ENCODE data around the gene P2RY8. TPM values are rescaled to one million over a fixed set of nuclear protein-coding genes. Genes with fewer than 3 reads are reported as not detected.
"Not testable (repeated sequence)": the region's sequence is repeated elsewhere in the genome, so short reads cannot be mapped to it uniquely, and the experiment has no call there.

Gene P2RY8
- polyA plus RNA-seq, 6 donors from 2014 or later = 227 to 320 (median 275) TPM

- no peak overlapping the region for H3K27ac Mint-ChIP-seq
- H3K27me3 Mint-ChIP-seq = no peaks in the 10 kb centered on the region
- no peak for ATAC-seq (ENCODE audit: low read depth in 2 of 2)
- H3K36me3 Mint-ChIP-seq = peaks cover 0 to 15% of the 10 kb centered on the region in 2 donors
- no peak for DNase-seq
- H3K4me1 Mint-ChIP-seq = peaks cover 24 to 32% (median 27%) of the 10 kb centered on the region in 3 donors
- H3K9me3 Mint-ChIP-seq = peaks cover 0 to 8% (median 0%) of the 10 kb centered on the region in 7 donors
- H3K4me3 Mint-ChIP-seq = no peak overlapping the region
These were observed 12.0 kb downstream of the P2RY8 start for GRCh38 chrX:1524874-1525582.

- H3K9me3 Mint-ChIP-seq = peaks cover 0 to 12% (median 0%) of the 10 kb centered on the region in 7 donors
- H3K4me3 Mint-ChIP-seq = peak overlapping the region in 5 of 8 donors; percentile 12 to 63 (median 50)
- not testable (repeated sequence) for DNase-seq; H3K27me3 Mint-ChIP-seq; ATAC-seq (ENCODE audit: low read depth in 2 of 2)
- peak overlapping the region; percentile 30 to 100 (median 80) for H3K27ac Mint-ChIP-seq
- H3K4me1 Mint-ChIP-seq = peaks cover 42 to 52% (median 47%) of the 10 kb centered on the region in 3 donors
- H3K36me3 Mint-ChIP-seq = peaks cover 15 to 35% of the 10 kb centered on the region in 2 donors
These were observed 14.1 kb downstream of the P2RY8 start for GRCh38 chrX:1522905-1523304.

GRCh38 chrX:1521459-1521956, 15.5 kb downstream of the P2RY8 start:
- Mint-ChIP-seq H3K27me3 (no peaks in the 10 kb centered on the region), H3K36me3 (peaks cover 20 to 40% of the 10 kb centered on the region in 2 donors), H3K4me1 (peaks cover 56 to 65% (median 61%) of the 10 kb centered on the region in 3 donors), H3K4me3 (peak overlapping the region; percentile 71 to 92 (median 88)), H3K27ac (peak overlapping the region; percentile 99 to 100 (median 100)), H3K9me3 (peaks cover 0 to 12% (median 0%) of the 10 kb centered on the region in 7 donors)
- ATAC-seq (ENCODE audit: low read depth in 2 of 2) = peak; percentile 95
- DNase-seq = peak; percentile 96

GRCh38 chrX:1520350-1520749, 16.6 kb downstream of the P2RY8 start:
- Mint-ChIP-seq H3K9me3 (peaks cover 0 to 12% (median 0%) of the 10 kb centered on the region in 7 donors), H3K4me3 (peak overlapping the region in 7 of 8 donors; percentile 44 to 92 (median 84)), H3K4me1 (peaks cover 65 to 74% (median 66%) of the 10 kb centered on the region in 3 donors), H3K27me3 (no peaks in the 10 kb centered on the region), H3K27ac (peak overlapping the region; percentile 99 to 100 (median 100)), H3K36me3 (peaks cover 22 to 43% of the 10 kb centered on the region in 2 donors)
- ATAC-seq (ENCODE audit: low read depth in 2 of 2) = no peak
- no peak for DNase-seq

GRCh38 chrX:1519022-1519497, 17.9 kb downstream of the P2RY8 start:
- H3K9me3 Mint-ChIP-seq = peaks cover 0 to 12% (median under 1%) of the 10 kb centered on the region in 7 donors
- H3K27ac Mint-ChIP-seq = peak overlapping the region; percentile 99 to 100 (median 100)
- ATAC-seq (ENCODE audit: low read depth in 2 of 2) (no peak), DNase-seq (no peak)
- H3K4me3 Mint-ChIP-seq = peak overlapping the region; percentile 16 to 90 (median 74)
- peaks cover 22 to 43% of the 10 kb centered on the region in 2 donors for H3K36me3 Mint-ChIP-seq
- H3K27me3 Mint-ChIP-seq = no peaks in the 10 kb centered on the region
- H3K4me1 Mint-ChIP-seq = peaks cover 65 to 79% (median 66%) of the 10 kb centered on the region in 3 donors

- H3K9me3 Mint-ChIP-seq = peaks cover 0 to 12% (median 6%) of the 10 kb centered on the region in 7 donors
- peaks cover 69 to 85% (median 71%) of the 10 kb centered on the region in 3 donors for H3K4me1 Mint-ChIP-seq
- H3K27me3 Mint-ChIP-seq = no peaks in the 10 kb centered on the region
- DNase-seq (no peak), ATAC-seq (ENCODE audit: low read depth in 2 of 2) (no peak)
- peak overlapping the region; percentile 99 to 100 (median 100) for H3K27ac Mint-ChIP-seq
- peak overlapping the region in 6 of 8 donors; percentile 59 to 90 (median 79) for H3K4me3 Mint-ChIP-seq
- H3K36me3 Mint-ChIP-seq = peaks cover 27 to 48% of the 10 kb centered on the region in 2 donors
These were observed 18.5 kb downstream of the P2RY8 start for GRCh38 chrX:1518512-1518911.

- no peak for DNase-seq
- ATAC-seq (ENCODE audit: low read depth in 2 of 2) = no peak
- Mint-ChIP-seq H3K27ac (peak overlapping the region; percentile 91 to 99 (median 95)), H3K4me3 (peak overlapping the region in 7 of 8 donors; percentile 2 to 89 (median 57)), H3K36me3 (peaks cover 43 to 60% of the 10 kb centered on the region in 2 donors), H3K9me3 (peaks cover 2 to 19% (median 14%) of the 10 kb centered on the region in 7 donors), H3K4me1 (peaks cover 65 to 77% (median 71%) of the 10 kb centered on the region in 3 donors), H3K27me3 (no peaks in the 10 kb centered on the region)
These were observed 20.3 kb downstream of the P2RY8 start for GRCh38 chrX:1516596-1517104.

- peaks cover 0 to 23% (median 18%) of the 10 kb centered on the region in 7 donors for H3K9me3 Mint-ChIP-seq
- peak overlapping the region in 1 of 8 donors; percentile 46 for H3K4me3 Mint-ChIP-seq
- H3K4me1 Mint-ChIP-seq = peaks cover 28 to 34% (median 31%) of the 10 kb centered on the region in 3 donors
- peaks cover 29 to 33% of the 10 kb centered on the region in 2 donors for H3K36me3 Mint-ChIP-seq
- DNase-seq (no peak), ATAC-seq (ENCODE audit: low read depth in 2 of 2) (no peak)
- H3K27ac Mint-ChIP-seq = peak overlapping the region in 3 of 6 donors; percentile 60 to 88 (median 81)
- H3K27me3 Mint-ChIP-seq = no peaks in the 10 kb centered on the region
These were observed 25.2 kb downstream of the P2RY8 start for GRCh38 chrX:1511829-1512228.

- H3K27me3 Mint-ChIP-seq = no peaks in the 10 kb centered on the region
- H3K36me3 Mint-ChIP-seq = peaks cover 23 to 32% of the 10 kb centered on the region in 2 donors
- H3K4me3 Mint-ChIP-seq = peak overlapping the region in 1 of 8 donors; percentile 36
- peak overlapping the region in 4 of 6 donors; percentile 65 to 88 (median 73) for H3K27ac Mint-ChIP-seq
- no peak for ATAC-seq (ENCODE audit: low read depth in 2 of 2)
- peaks cover 0 to 23% (median 18%) of the 10 kb centered on the region in 7 donors for H3K9me3 Mint-ChIP-seq
- no peak for DNase-seq
- peaks cover 24 to 31% (median 24%) of the 10 kb centered on the region in 3 donors for H3K4me1 Mint-ChIP-seq
These were observed 25.8 kb downstream of the P2RY8 start for GRCh38 chrX:1511150-1511549.

GRCh38 chrX:1507511-1508463, 29.2 kb downstream of the P2RY8 start:
- Mint-ChIP-seq H3K4me3 (peak overlapping the region in 3 of 8 donors; percentile 34 to 59 (median 35)), H3K27me3 (no peaks in the 10 kb centered on the region), H3K9me3 (peaks cover 0 to 11% (median 7%) of the 10 kb centered on the region in 7 donors), H3K4me1 (peaks cover 2 to 46% (median 25%) of the 10 kb centered on the region in 3 donors), H3K27ac (no peak overlapping the region), H3K36me3 (peaks cover 11 to 21% of the 10 kb centered on the region in 2 donors)
- ATAC-seq (ENCODE audit: low read depth in 2 of 2) (peak; percentile 68 to 77), DNase-seq (peak; percentile 76)

- no peak for ATAC-seq (ENCODE audit: low read depth in 2 of 2)
- H3K4me3 Mint-ChIP-seq = peak overlapping the region in 3 of 8 donors; percentile 59 to 74 (median 71)
- DNase-seq = no peak
- peaks cover 0 to 12% (median 8%) of the 10 kb centered on the region in 7 donors for H3K9me3 Mint-ChIP-seq
- peaks cover 9 to 15% of the 10 kb centered on the region in 2 donors for H3K36me3 Mint-ChIP-seq
- H3K27ac Mint-ChIP-seq = peak overlapping the region in 1 of 6 donors; percentile 100
- H3K4me1 Mint-ChIP-seq = peaks cover 0 to 52% (median 32%) of the 10 kb centered on the region in 3 donors
- H3K27me3 Mint-ChIP-seq = no peaks in the 10 kb centered on the region
These were observed 30.1 kb downstream of the P2RY8 start for GRCh38 chrX:1506916-1507315.

GRCh38 chrX:1502853-1503252, 34.1 kb downstream of the P2RY8 start:
- H3K36me3 Mint-ChIP-seq = peaks cover 0 to 5% of the 10 kb centered on the region in 2 donors
- peak overlapping the region; percentile 47 to 91 (median 78) for H3K4me3 Mint-ChIP-seq

More at GRCh38 chrX:1502853-1503252, 34.1 kb downstream of the P2RY8 start:
- peaks cover 27 to 50% (median 28%) of the 10 kb centered on the region in 3 donors for H3K4me1 Mint-ChIP-seq
- DNase-seq = no peak
- peak overlapping the region in 3 of 6 donors; percentile 98 to 100 (median 99) for H3K27ac Mint-ChIP-seq
- H3K9me3 Mint-ChIP-seq = peaks cover 0 to 7% (median 5%) of the 10 kb centered on the region in 7 donors
- H3K27me3 Mint-ChIP-seq = no peaks in the 10 kb centered on the region
- ATAC-seq (ENCODE audit: low read depth in 2 of 2) = no peak

All from naive B cell (primary cell).